COR-L47 (cell line): ENCODE measurements around the gene TP53I13.

Experiments used
- DNase-seq: peaks from one replicate; lab custom pipeline; 2025; lab: John Stamatoyannopoulos, UW

TP53I13 gene

DNA sequence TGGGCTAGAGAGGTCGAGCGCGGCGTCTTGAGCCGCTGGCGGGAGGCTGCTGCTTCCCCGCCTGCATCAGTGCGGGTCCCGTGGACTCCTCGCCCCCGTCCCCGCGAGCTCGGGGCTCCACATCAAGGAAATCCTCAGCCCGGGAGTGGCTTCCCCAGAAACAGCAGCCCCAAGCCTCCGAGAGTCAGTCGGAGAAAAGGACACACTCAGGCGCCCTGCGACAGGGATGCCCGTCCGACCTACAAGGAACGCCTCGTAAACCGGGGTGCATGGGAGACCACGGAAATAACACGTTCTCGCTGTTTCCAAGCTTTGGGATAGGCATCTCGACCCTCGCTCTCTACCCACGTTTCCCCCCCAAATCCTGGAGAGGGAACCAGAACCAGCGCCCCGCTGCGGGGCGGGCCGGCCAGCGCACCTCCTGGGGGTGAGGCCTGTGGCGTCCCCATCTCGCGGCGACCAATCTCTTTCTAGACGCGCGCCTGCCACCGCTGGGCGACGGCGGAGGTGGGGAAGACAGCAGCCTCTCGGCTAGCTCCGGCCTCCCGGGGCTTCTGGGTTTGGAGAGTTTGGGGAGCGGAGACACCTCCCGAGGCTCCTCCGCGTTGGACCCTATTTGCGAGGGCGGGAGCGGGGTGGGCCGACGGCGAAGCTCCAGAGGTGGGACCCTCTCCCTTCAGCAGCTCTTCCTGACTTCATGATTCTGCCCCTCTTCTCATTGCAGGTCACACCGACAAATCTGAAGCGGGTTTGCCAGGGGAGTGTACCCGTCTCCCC is 759 bp upstream of the TP53I13 start:
- peak; percentile 37 for DNase-seq

DNA sequence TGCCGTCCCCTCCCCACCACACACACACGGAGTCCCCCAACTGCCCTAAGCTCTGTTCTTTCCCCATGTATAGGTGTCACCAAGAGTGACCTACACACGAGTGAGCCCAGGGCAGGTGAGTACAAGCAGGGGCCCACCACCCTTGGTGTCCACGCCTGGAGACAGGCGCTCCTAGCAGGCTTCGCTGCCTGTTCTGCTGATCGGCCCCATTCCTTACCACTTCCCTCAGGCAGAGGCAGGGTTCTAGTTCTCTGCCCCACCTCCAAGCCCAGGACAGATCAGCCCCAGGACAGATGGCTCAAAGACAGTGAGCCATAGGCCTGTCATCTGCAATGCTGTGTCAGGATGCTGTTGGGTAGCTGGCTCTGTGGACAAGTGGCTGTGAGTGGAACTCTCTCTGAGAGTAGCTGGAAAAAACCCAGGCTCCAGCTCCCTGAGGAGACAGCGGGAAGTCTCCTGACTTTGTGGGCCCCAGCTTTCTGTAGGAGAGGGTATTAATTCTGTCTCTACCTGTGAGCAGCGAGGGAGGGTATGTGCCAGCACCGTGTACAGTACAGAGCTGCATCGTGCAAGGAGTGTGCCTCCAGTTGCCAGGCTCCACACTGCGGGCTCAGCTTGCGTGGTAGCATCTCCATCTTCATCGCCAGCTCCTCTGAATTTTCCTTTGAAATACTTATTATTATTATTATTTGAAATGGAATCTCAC is 897 bp downstream of the TP53I13 start:
- no peak for DNase-seq

DNA sequence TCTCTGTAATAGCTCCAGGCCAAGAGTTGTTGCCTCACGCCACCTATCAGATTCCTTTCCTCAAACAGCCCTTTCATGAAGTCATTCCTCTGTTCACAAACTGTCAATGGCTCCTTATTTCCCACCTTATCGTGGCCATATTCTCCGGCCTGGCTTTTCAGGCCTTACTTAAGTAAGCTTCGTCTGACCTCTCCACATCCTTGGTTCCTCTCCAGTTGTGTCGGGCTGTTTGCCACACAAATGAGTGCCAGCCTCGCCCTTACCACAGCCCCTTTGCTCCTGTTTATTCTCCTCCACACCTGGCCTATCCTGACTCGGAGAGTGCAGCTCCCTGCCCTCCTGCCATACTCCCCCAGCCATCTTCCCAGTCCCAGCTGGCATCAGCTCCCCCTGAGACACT is 2.0 kb downstream of the TP53I13 start:
- DNase-seq = no peak

DNA sequence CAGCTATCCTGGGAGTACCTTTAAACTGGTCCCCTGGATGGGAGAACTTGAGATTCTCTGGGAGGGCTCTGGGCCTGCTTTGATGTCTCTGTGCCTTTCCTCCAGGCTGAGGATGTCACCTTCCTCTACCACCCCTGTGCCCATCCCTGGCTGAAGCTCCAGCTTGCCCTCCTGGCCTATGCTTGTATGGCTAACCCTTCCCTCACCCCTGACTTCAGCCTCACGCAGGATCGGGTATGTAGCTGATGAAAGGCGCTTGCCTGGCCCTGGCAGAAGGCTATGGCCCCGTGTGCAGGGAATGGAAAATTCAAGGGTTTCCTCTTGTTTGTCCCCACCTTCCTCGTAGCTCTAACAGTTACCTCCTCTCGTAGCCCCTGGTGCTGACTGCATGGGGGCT is 3.0 kb downstream of the TP53I13 start:
- no peak for DNase-seq

DNA sequence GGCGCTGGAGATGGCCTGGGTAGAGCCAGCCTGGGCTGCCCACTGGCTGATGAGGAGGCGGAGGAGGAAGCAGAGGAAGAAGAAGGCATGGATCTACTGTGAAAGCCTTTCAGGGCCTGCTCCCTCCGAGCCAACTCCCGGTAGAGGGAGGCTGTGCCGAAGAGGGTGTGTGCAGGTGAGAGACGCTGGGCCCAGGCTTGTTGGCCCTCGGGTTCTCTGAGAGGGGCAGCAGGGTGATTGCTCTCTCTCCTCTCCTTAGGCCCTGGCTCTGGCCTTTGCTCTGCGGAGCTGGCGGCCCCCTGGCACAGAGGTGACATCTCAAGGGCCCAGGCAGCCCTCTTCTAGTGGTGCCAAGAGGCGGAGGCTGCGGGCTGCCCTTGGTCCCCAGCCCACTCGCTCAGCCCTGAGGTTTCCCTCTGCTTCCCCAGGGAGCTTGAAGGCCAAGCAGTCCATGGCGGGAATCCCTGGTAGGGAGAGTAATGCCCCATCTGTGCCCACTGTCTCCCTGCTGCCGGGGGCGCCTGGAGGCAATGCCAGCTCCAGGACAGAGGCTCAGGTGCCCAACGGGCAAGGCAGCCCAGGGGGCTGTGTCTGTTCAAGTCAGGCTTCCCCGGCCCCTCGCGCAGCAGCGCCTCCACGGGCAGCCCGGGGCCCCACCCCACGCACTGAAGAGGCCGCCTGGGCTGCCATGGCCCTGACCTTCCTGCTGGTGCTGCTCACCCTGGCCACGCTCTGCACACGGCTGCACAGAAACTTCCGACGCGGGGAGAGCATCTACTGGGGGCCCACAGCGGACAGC is 3.6 kb downstream of the TP53I13 start:
- DNase-seq = no peak

DNA sequence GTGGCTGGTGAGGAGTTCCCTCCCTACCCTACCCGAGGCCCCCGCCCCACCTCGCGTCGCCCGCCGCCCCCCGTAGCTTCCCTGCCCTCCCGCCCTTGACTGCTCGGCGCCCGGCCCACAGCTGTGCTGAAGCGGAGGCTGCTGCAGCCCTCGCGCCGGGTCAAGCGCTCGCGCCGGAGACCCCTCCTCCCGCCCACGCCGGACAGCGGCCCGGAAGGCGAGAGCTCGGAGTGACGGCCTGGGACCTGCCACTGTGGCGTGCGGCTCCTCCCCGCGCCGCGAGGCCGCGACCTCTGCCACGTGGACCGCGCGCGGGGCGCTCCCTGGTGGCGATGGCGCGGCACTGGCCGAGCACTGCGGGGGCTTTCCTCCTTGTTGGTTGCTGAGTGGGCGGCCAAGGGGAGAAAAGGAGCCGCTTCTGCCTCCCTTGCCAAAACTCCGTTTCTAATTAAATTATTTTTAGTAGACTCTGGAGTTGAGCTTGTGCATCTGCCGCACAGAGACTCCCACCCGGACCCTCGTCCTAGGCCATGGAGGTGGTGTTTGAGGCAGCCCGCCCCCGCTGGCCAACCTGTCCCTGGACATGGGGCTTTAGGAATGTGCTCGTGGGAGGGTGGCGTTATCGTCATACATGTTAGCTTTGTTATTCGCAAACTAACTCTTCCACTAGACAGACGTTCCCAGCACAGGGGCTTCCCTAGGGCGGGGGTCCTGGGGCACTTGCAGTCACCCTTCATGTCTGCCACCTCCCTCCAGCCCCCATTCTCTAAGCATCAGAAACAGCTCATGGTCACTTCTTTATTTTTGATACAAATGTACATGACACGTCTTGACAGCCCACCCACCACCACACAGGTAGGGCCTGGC is 4.4 kb downstream of the TP53I13 start:
- DNase-seq = no peak

DNA sequence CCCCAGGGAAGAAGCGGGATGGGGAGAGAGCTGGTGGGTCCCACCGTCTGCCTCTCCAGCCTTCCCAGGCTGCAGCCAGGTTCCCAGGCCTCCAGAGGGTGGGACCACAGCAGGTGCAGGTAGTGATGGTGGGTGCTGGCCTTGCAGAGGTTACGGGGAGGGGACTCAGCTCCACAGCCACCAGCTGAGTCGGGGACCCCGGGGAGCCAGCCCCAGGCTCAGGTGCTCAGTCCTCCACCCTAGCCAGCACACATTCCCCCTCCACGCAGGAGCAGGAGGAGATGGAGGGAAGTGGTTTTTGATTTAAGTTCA is 5.0 kb downstream of the TP53I13 start:
- DNase-seq = no peak

DNA sequence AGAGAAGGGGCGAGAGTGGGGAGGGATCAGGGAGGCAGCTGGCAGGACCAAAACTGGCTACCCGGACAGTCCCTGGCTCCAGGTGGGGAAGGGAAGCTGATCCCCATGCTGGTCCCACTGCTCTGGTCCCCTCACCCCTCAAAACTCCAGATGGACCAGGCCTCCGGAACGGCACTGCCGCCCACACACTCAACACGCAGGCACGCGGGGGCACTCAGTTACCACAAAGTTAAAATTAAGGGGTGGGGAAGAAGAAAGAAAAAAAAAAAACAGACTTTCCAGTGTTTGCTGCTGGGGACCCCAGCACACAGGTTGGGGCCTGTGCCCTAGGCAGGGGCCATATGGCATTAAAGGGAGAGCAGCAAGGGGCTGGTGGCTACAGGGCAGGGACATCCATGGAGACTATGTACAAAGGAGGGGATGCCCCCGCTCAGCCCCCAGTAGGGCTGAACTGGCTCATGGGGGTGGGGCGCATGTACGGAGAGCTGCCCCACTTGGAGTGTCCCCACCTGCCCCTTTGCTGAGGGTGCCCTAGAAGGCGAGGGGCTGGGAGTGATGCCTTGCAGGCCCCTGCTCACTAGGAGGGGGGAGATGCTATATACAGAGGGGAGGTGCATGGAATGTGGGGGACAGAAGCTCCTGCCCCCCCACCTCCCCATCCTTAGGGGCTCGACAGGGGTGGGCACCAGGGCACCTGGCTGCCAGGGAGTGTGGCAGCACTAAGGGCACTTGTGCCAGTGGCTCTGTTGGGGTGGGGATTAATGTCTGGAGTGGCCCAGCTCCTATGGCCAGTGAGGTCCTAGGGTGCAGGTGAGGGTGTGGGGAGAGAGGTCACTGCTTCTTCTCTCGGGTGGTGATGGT is 5.6 kb downstream of the TP53I13 start:
- DNase-seq = no peak

DNA sequence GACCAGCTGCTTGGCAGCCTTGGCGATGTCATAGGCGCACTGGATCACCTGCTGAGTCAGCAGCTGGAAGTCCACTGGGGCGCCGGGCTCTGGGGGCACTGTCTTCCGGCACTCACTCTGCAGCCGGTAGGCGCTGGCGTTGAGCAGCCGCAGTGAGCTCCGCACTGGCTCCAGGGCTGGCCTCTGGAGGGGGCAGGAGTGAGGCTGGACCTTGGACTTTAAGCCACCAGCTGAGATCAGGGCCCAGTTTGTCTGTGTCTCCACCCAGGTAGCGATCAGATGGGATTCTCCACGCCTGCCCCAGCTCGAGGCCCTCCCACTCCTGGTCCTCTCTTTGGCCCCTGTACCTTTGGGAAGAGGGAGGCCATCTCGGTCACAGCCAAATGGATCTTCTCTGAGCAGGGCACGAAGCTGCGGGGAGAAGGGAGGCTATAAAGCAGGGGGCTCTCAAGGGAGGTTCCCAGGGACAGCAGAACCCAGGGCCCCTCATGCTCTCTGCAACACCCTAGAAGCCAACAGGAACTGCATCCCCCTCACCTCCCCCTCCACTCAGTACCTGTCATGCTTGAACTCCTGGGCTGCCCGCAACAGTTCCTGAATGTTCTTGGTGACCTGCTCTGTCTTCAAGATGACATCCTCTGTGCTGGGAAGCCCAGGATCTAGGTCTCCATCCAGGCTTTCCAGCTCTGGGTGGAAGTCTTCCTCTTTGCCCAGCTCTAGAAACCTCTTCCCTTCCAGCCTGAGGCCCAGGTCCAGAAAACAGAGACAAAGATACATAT is 6.4 kb downstream of the TP53I13 start:
- no peak for DNase-seq

DNA sequence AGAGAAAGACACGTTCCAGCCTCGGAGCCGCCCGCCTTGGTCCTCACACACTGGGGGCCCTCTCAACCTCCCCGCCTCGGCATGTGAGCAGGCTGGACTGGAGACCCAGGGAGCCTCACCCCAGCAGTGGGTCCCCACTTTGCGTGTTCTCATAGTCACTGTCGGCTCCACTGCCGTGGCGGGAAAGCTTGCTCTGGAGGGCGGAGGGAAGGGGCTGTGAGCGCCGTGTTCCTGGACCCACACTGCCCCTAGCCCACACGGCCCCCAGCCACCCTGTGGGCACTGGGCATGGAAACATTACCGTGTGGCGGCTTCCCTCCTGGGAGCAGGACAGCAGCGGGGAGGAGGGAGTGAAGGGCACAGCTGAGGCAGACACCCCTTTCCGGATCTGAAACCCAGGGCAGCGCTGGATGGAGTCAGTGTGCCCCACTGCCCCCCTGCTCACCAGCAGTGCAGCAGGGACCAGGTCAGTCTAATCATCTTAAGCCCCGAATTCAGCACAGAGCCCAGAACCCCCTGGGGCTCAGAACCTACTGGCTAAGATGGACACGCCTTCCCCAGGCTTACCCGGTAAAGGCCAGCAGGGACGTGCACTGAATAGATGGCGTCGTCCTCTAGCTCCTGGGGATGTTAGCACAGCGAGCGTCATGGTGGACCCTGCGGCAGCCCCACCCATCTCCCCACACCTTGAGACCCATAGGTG is 7.2 kb downstream of the TP53I13 start:
- no peak for DNase-seq

DNA sequence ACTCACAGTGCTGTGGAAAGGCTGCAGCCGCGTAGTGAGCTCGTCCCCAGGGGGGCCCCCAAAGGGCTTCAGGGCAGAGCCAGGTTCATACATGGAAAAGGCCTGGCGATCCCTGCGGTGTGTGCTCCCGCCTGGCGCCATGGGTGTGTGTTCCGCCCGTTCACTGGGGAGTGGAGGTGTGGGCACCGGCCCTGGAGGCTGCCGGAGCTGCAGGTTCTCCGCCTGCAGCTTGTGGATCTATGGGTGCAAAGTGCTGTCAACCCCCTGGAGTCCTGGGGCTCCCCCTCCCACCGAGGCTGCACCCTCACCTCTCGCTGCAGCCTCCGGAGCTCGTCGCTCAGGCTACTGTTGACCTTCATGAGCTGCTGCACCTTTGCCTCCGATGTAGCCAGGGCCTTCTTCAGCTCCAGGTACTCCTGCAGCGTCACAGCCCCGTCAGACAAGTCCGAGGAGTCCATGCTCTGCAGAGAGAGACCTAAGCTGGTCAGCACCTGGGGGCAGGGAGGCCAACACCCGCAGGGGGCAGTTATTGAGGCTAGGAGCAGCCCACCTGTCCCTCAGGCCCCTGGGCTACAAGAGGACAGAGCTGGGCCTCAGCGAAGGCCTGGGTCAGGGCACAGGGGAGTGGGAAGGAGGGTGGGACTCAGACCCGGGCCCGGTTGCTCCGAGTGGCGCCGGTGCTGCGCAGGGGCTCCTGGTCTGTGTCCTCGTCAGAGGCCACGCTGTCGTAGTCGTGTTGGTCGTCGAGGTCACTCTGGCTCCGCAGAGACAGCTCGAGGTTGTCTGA is 7.9 kb downstream of the TP53I13 start:
- DNase-seq = no peak

DNA sequence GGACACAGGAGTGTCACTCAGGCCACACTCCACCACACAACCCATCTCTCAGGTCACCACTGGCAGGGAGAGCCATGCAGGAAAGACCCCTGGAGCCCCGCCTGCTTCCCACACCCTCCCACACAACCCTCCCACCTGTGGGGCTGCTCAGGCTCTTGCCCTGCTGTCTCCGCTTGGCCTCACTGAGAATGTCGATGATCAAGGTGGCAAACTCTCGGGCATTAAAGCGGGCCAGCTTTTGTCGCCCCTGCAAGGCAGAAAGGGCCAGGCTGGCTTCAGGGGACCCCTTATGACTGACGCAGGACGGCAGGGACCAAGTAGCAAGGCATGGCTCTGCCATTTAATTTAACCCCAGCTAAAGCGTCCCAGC is 8.5 kb downstream of the TP53I13 start:
- DNase-seq = no peak

DNA sequence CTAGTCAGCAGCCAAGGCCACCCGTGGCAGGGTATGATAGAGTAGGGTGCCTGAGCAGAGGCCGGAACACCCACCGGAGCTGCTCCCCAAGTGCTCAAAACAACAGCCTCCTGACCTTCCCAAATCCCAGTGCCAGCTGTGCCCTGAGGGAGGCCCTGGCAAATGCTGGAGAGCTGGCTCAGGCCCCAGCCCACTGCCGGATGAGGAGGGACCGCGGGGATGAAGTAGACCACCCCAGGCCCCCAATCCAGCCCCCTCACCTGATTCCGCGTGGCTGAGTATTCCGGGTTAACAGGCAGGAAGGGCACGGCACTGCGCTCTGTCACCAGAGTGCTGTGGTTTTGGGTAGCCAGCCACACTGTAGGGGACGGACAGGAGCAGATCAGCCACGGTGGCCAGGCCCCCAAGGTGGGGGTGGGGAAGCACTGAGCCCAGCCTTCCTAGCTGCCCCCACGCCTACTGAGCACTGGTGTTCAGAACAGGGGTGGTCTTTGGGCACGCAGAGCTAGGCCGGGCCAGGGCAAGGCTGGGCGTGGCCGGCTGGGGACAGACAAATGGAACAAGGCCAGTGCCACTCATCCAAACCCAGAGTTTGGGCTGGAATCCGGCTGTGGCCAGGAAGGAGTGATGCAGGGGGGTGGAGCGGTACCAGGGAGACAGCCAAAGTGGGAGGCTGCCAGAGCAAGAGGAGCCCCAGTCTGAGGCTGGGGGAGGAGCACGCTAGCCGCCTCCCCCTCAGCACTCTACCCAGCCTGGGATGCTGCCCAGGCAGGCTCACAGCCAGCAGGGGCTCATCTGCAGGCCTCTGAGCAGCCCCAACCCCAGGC is 9.1 kb downstream of the TP53I13 start:
- no peak for DNase-seq

DNA sequence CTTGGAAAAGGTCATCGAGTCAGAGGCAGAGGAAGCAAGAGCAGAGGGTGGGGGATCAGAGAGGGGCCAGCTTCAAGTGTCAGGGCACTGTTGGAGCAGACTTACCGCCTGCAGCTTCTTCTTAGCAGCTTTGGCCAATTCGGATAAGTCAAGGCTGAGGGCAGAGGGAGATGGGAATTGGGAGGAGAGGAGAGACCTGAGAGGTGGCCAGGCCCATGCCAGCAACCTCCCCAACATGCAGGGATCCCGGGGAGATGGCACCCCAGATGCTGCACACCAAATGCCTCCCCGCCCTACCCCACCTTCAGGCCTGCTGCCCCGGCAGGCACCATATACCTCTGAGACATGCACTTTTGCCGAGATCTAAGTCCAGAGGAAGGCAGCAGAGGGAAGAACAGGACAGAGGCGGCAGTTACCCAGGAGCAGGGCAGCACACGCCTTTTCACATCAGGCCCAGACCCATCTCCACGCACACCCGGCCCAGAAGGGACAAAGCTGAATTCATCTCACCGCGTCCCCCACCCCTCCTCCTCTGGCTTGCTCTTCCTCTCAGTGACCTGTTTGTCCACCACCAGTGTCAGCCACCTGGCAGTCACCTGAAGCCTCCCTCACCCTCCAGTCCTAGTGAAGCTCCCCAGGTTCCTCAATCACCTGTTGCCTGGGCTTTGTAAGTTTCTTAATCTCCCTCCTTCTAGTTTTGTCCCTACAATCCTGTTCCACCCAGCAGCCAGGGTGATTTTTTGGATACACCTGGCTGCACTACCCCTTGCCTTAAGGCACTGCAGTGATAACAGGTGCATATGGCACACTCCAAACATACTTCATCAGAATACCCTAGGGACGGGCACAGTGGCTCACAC is 10.4 kb downstream of the TP53I13 start:
- DNase-seq = no peak

DNA sequence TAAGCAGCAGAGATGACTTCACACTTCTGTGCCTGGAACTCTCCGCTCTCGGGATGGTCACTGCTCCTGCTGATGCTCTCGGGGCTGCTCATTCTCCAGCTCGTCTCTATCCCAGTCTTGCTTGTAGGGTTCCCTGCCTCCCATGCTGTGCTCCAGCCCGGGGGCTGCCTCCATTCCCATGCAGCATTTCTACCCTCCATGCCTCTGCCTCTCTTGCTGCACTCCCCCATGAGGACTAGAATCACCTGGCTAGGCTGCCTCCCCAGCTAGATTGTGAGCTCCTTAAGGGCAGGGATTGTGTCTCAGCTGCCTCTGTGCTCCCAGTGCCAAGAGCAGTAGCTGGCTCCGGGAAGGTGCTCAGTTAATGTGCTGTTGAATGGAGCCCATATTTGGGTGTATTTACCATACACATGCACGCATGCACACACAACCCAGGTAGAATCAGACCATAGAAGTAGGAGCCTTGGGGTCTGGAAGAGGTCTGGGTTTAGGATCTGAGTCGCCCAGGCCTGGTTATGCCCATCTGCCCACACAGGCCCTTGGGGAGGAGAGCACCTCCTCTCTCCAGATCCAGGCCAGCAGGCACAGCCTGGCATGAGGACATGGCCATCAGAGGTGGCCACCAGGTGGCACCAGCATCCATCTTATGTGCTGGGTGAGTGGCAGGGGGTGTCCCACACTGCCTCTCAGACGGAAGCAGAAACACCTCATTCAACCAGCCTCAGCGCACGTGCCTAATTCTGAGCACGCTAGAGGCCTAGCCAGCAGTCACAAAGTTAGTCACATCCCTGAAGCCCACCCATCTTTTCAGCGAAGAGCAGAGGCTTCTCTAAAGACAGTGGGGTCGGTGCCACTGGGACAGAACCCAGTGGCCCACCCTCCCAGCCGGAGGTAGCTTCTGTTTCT is 11.6 kb downstream of the TP53I13 start:
- DNase-seq = peak; percentile 82
